ENCODE data around the gene GHRL.

DNA sequence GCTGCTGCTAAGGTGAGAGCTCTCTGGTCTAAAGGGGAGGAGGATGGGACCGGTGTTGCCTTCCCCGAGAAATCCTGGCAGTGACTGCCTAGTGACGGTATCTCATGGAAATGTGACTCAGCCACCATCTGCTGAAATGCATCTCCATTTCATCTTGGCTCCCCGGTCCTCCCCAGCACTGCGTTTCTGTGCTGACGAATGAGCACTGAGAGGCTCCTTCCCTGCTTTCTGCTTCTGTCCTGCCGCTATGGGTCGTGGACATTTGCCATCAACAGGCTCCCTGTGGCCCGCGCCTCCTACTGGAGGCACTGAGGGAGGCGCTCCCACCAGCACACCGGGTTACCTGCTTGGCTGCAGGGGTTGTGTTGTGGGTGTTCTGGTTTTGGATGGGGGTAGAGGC, 41.7 kb upstream of the GHRL start:
- TF ChIP-seq POLR2A (IDR thresholded peaks at IDR 0.05; ENCODE audit: low read depth, low read length) (no peak), CEBPB (IDR thresholded peaks at IDR 0.05; ENCODE audit: low read depth, low read length) (no peak), NFE2L2 (IDR thresholded peaks at IDR 0.05; ENCODE audit: low read depth, low read length) (no peak), RFX5 (IDR thresholded peaks at IDR 0.05; ENCODE audit: low read depth, low read length) (no peak), MAFK (IDR thresholded peaks at IDR 0.05; ENCODE audit: low read depth, low read length) (no peak), RCOR1 (IDR thresholded peaks at IDR 0.05; ENCODE audit: insufficient replicate concordance, low read length) (no peak), MXI1 (IDR thresholded peaks at IDR 0.05; ENCODE audit: borderline replicate concordance, low read depth, low read length) (no peak), SMC3 (IDR thresholded peaks at IDR 0.05; ENCODE audit: low read depth, low read length) (no peak), RAD21 (IDR thresholded peaks at IDR 0.05; ENCODE audit: low read length) (no peak; the same call in 1 of the 2 replicates)
- TF ChIP-seq, protein P1, sequence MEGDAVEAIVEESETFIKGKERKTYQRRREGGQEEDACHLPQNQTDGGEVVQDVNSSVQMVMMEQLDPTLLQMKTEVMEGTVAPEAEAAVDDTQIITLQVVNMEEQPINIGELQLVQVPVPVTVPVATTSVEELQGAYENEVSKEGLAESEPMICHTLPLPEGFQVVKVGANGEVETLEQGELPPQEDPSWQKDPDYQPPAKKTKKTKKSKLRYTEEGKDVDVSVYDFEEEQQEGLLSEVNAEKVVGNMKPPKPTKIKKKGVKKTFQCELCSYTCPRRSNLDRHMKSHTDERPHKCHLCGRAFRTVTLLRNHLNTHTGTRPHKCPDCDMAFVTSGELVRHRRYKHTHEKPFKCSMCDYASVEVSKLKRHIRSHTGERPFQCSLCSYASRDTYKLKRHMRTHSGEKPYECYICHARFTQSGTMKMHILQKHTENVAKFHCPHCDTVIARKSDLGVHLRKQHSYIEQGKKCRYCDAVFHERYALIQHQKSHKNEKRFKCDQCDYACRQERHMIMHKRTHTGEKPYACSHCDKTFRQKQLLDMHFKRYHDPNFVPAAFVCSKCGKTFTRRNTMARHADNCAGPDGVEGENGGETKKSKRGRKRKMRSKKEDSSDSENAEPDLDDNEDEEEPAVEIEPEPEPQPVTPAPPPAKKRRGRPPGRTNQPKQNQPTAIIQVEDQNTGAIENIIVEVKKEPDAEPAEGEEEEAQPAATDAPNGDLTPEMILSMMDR (conservative IDR thresholded peaks at IDR 0.05; ENCODE audit: low read depth, low read length), result peak; percentile 26
- TF ChIP-seq, protein P2, sequence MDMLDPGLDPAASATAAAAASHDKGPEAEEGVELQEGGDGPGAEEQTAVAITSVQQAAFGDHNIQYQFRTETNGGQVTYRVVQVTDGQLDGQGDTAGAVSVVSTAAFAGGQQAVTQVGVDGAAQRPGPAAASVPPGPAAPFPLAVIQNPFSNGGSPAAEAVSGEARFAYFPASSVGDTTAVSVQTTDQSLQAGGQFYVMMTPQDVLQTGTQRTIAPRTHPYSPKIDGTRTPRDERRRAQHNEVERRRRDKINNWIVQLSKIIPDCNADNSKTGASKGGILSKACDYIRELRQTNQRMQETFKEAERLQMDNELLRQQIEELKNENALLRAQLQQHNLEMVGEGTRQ (IDR thresholded peaks at IDR 0.05; ENCODE audit: low read depth, low read length), result no peak
- TF ChIP-seq, protein P3, sequence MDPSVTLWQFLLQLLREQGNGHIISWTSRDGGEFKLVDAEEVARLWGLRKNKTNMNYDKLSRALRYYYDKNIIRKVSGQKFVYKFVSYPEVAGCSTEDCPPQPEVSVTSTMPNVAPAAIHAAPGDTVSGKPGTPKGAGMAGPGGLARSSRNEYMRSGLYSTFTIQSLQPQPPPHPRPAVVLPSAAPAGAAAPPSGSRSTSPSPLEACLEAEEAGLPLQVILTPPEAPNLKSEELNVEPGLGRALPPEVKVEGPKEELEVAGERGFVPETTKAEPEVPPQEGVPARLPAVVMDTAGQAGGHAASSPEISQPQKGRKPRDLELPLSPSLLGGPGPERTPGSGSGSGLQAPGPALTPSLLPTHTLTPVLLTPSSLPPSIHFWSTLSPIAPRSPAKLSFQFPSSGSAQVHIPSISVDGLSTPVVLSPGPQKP (IDR thresholded peaks at IDR 0.05; ENCODE audit: borderline replicate concordance, low read depth, low read length), result no peak

All from IMR-90 (cell line).